GM12878 (cell line): ENCODE results near the gene MRPL20. TPM values are rescaled to one million over a fixed set of nuclear protein-coding genes. Genes with fewer than 3 reads are reported as not detected.

ENCODE experiments used
- ATAC-seq: fragments of 200-7000 bp; cut with Tn5 transposase; 3 replicates; pipeline ENCODE4 v1.9.1; 2020; ENCODE audit warnings: mild to moderate bottlenecking, moderate library complexity
- BruUV-seq: library from RNA; stranded (reverse); fragments of 400-500 nt; replicated peaks from 2 replicates; lab custom pipeline; 2021; lab: Mats Ljungman, UMichigan
- CTCF ChIA-PET: fragments of 300-600 bp; sonication (Branson Sonifier 250); formaldehyde crosslinking; extraction: SDS; loops from one replicate; lab custom pipeline; 2021; ENCODE audit warnings: inconsistent platforms; lab: Yijun Ruan, JAX
- POLR2A ChIA-PET: fragments of 350-600 bp; formaldehyde crosslinking; extraction: SDS; loops from one replicate; lab custom pipeline; 2021; ENCODE audit warnings: inconsistent platforms; lab: Charles Lee
- RAD21 ChIA-PET: fragments of 300-600 bp; sonication (Branson Sonifier 250); formaldehyde crosslinking; loops from one replicate; lab custom pipeline; 2023; ENCODE audit warnings: antibody characterized with exemption; ENCODE audit not compliant: unreplicated experiment; lab: Charles Lee
- SMC1A ChIA-PET: fragments of 300-600 bp; sonication (Branson Sonifier 250); formaldehyde crosslinking; loops from one replicate; lab custom pipeline; 2023; ENCODE audit not compliant: unreplicated experiment, uncharacterized antibody; lab: Charles Lee
- DNase-seq: peaks from one replicate; pipeline ENCODE4 v3.0.0-alpha.2; 2011; ENCODE audit warnings: low read depth, low spot score
- FAIRE-seq: peaks from 3 replicates; lab custom pipeline; 2011; peaks lifted over from hg19 to GRCh38; lab: Jason Lieb, UNC
- H2AFZ ChIP-seq: 2 replicates; pipeline ENCODE4 v1.6.0; 2011; ENCODE audit warnings: low read depth, low read length, control low read depth; ENCODE audit not compliant: control insufficient read depth
- H3K27ac ChIP-seq: 2 replicates; pipeline ENCODE4 v1.5.1; 2011; ENCODE audit warnings: control low read depth; ENCODE audit not compliant: control insufficient read depth, insufficient read depth
- H3K27me3 ChIP-seq, 2 experiments: replicated peaks in 1 of 2; 2 replicates each; pipeline versions ENCODE4 v1.6.0 to v1.6.1; 2011; ENCODE audit warnings: low read length in 1 of 2; ENCODE audit not compliant: control insufficient read depth in 2 of 2, insufficient read depth in 2 of 2
- H3K36me3 ChIP-seq, 2 experiments: 2 replicates each; pipeline ENCODE4 v1.5.1; 2011; ENCODE audit warnings: low read length in 1 of 2; ENCODE audit not compliant: control insufficient read depth in 2 of 2, insufficient read depth in 2 of 2
- H3K4me1 ChIP-seq: 2 replicates; pipeline ENCODE4 v1.6.1; 2011; ENCODE audit warnings: mild to moderate bottlenecking, low read length, moderate library complexity, mixed read lengths; ENCODE audit not compliant: control insufficient read depth, insufficient read depth
- H3K4me2 ChIP-seq: 2 replicates; pipeline ENCODE4 v1.6.0; 2011; ENCODE audit warnings: control low read depth; ENCODE audit not compliant: control insufficient read depth, insufficient read depth
- H3K4me3 ChIP-seq: fragments of 200-600 bp; sonication (generic); 2 replicates; pipeline ENCODE4 v1.5.1; 2016
- H3K79me2 ChIP-seq: 2 replicates; pipeline ENCODE4 v1.6.0; 2011; ENCODE audit warnings: low read length; ENCODE audit not compliant: control insufficient read depth, insufficient read depth
- H3K9ac ChIP-seq: 2 replicates; pipeline ENCODE4 v1.8.0; 2011; ENCODE audit warnings: low read length, control low read depth, mixed read lengths; ENCODE audit not compliant: control insufficient read depth, insufficient read depth
- H3K9me3 ChIP-seq: replicated peaks from 3 replicates; pipeline ENCODE4 v1.5.1; 2011; ENCODE audit warnings: mild to moderate bottlenecking, low read length; ENCODE audit not compliant: control insufficient read depth, insufficient read depth
- H4K20me1 ChIP-seq: 2 replicates; pipeline ENCODE4 v1.6.0; 2011; ENCODE audit not compliant: control insufficient read depth, insufficient read depth
- ASH2L ChIP-seq: fragments of 300-600, 200-600 bp; sonication (generic); IDR thresholded peaks from 2 replicates; pipeline ENCODE4 v1.6.1; 2017; ENCODE audit warnings: low read depth, mild to moderate bottlenecking, borderline replicate concordance
- E4F1 ChIP-seq: fragments of 450-650 bp; IDR thresholded peaks from 2 replicates; pipeline ENCODE4 v1.6.1; 2018; ENCODE audit warnings: borderline replicate concordance, mild to moderate bottlenecking; ENCODE audit not compliant: partially characterized antibody
- EGR1 ChIP-seq, 2 experiments: IDR thresholded peaks; 1 replicate in 1 of 2; 2 replicates in 1 of 2; pipeline ENCODE4 v1.6.1; 2011 to 2012; ENCODE audit warnings: low read depth in 2 of 2, low read length in 2 of 2, borderline replicate concordance in 1 of 2, mild to moderate bottlenecking in 1 of 2, moderate library complexity in 1 of 2
- ESRRA ChIP-seq: IDR thresholded peaks from 2 replicates; pipeline ENCODE4 v1.6.1; 2012; ENCODE audit warnings: mild to moderate bottlenecking, low read length, improper control_type of control experiment
- JUNB ChIP-seq: IDR thresholded peaks from 2 replicates; pipeline ENCODE4 v1.6.1; 2016; ENCODE audit warnings: antibody characterized with exemption, mild to moderate bottlenecking
- NR2F1 ChIP-seq: fragments of 450-650 bp; conservative IDR thresholded peaks from 2 replicates; pipeline ENCODE4 v1.6.1; 2017; ENCODE audit warnings: mild to moderate bottlenecking
- RELB ChIP-seq: fragments of 450-650 bp; IDR thresholded peaks from 2 replicates; pipeline ENCODE4 v1.6.1; 2017; ENCODE audit warnings: low read depth, mild to moderate bottlenecking, moderate library complexity
- SIX5 ChIP-seq: IDR thresholded peaks from 2 replicates; pipeline ENCODE4 v1.6.1; 2011; ENCODE audit warnings: mild to moderate bottlenecking, low read depth, low read length, moderate library complexity; ENCODE audit not compliant: severe bottlenecking
- SUZ12 ChIP-seq: fragments of 200-600 bp; sonication (generic); IDR thresholded peaks from one replicate; pipeline ENCODE4 v1.6.1; 2018; ENCODE audit warnings: antibody characterized with exemption, mild to moderate bottlenecking; ENCODE audit not compliant: unreplicated experiment
- ZZZ3 ChIP-seq: IDR thresholded peaks from 2 replicates; pipeline ENCODE4 v1.6.1; 2011; ENCODE audit warnings: low read depth; ENCODE audit not compliant: control insufficient read depth, insufficient read length
- WGBS: methylation state at CpG from one replicate; pipeline ENCODE4 v1.1.6; 2016; ENCODE audit warnings: low lambda C conversion rate; ENCODE audit not compliant: insufficient replicate concordance, insufficient coverage; ENCODE audit errors: missing lambda C conversion rate; 5-methylcytosine and 5-hydroxymethylcytosine counted together
- in situ Hi-C: fragments of 300-500 bp; cut with MboI; formaldehyde crosslinking; loops from 9 replicates; pipeline ENCODE4 v1.14.3; 2018; ENCODE audit warnings: mixed read lengths
- intact Hi-C: fragments of 100-400 bp; cut with micrococcal nuclease; formaldehyde crosslinking; loops from one replicate; pipeline ENCODE4 v1.14.2; 2022; ENCODE audit not compliant: unreplicated experiment
- polyA plus RNA-seq, 11 experiments: library from polyadenylated mRNA; depleted of rRNA in 4 of 11; unstranded in 6 of 11; stranded (reverse) in 5 of 11; fragments of >200 nt; fragmentation: Nextera tagmentation in 4 of 11; fragmentation: Illumina TruSeq in 1 of 11; extraction: Ambion mirVana in 4 of 11; extraction: Trizol in 1 of 11; gene quantifications; 1 replicate in 1 of 11; 2 replicates in 10 of 11; pipeline versions ENCODE4 v1.2.1 to v1.2.3, GENCODE V29; 2011 to 2016; ENCODE audit warnings: inconsistent platforms in 2 of 11, missing spikeins in 2 of 11, low read depth in 1 of 11
- total RNA-seq, 4 experiments: library from RNA; depleted of rRNA in 3 of 4; stranded (reverse); fragments of >200 nt in 3 of 4; fragmentation: Illumina TruSeq in 1 of 4; extraction: Trizol in 1 of 4; gene quantifications; 2 replicates each; pipeline versions ENCODE4 v1.2.1 to v1.2.3, GENCODE V29; 2013 to 2021
- TF ChIP-seq, protein P1 (sequence below): fragments of 450-650 bp; formaldehyde crosslinking; IDR thresholded peaks from 2 replicates; pipeline ENCODE4 v1.4.0; 2022; ENCODE audit warnings: mild to moderate bottlenecking, moderate library complexity

MRPL20 gene
- total and polyA plus RNA-seq, 10 of the 15 experiments (the other 5 are each of a cell fraction or from before 2014, with no cell fraction given) = 129 to 525 (median 255) TPM

GRCh38 chr1:1399187-1399871 is 7.8 kb downstream of the MRPL20 start, which contains the start of gene CCNL2 (continued):
- 0 out of 2 replicates have a peak, but pooled peaks have one; percentile 16 for TF ChIP-seq RELB
- peak; percentile 72 for TF ChIP-seq NR2F1
- 0 out of 2 replicates have a peak, but pooled peaks have one; percentile 36 for TF ChIP-seq ESRRA

DNA sequence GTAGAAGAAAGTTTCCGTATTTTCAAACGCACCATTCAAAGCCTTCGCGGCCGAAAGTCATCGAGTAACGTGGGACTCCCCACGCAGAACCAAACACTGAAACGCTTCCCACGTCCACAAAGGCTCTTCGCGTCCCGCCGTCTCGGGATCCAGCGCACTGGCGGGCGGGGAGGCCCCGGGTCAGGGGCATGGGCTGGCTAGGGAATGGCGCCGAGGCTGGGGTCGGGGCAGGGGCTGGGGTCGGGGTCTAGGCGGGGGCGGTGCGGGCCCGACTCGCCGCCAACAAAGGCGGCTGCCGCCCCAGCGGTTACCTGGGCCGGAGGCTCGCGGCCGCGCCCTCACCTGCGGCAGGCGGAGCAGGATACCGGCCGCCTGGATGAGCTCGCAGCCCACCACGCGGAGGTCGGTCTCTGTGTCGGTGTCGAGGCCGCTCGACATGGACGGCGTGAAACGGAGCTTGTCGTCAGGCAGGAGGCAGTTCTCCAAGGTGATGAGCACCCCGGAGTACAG is 8.4 kb downstream of the MRPL20 start:
- ChIA-PET RAD21 (interaction anchor here (1.0 kb wide), 2 partner anchors 24 to 26 kb away, joined by 3 to 4 read pairs; partner anchors contain the start of gene AURKAIP1), CTCF (interaction anchor here (0.8 to 2.7 kb wide), 10 partner anchors 9 to 107 kb away, joined by 3 to 6 read pairs (median 4); no protein-coding TSS in a partner anchor), POLR2A (interaction anchor here (0.6 to 2.2 kb wide), 14 partner anchors 9 to 510 kb away, joined by 3 to 17 read pairs (median 4); partner anchors contain the start of genes AURKAIP1 and MRPL20), SMC1A (interaction anchor here (0.8 to 1.4 kb wide), 3 partner anchors 12 to 107 kb away, joined by 3 read pairs; no protein-coding TSS in a partner anchor)
- H3K9ac ChIP-seq = peak overlapping the region; percentile 80
- peak overlapping the region; percentile 84 for H3K27ac ChIP-seq
- under 1% methylated on average over 44 of the region's 54 CpGs for WGBS
- H3K9me3 ChIP-seq = no peaks in the 10 kb centered on the region
- H3K79me2 ChIP-seq = peaks cover 57% of the 10 kb centered on the region
- TF ChIP-seq SUZ12 (no peak), ASH2L (0 out of 2 replicates have a peak, but pooled peaks have one; percentile 31), JUNB (no peak), E4F1 (no peak), EGR1 (IDR thresholded peaks at IDR 0.05; ENCODE audit: borderline replicate concordance in 1 of 2, low read depth in 2 of 2, low read length in 2 of 2) (peak in 1 of 2 experiments; percentile 46; a peak in 2 of 3 replicates), ZZZ3 (no peak), SIX5 (no peak)
- TF ChIP-seq, protein P1, sequence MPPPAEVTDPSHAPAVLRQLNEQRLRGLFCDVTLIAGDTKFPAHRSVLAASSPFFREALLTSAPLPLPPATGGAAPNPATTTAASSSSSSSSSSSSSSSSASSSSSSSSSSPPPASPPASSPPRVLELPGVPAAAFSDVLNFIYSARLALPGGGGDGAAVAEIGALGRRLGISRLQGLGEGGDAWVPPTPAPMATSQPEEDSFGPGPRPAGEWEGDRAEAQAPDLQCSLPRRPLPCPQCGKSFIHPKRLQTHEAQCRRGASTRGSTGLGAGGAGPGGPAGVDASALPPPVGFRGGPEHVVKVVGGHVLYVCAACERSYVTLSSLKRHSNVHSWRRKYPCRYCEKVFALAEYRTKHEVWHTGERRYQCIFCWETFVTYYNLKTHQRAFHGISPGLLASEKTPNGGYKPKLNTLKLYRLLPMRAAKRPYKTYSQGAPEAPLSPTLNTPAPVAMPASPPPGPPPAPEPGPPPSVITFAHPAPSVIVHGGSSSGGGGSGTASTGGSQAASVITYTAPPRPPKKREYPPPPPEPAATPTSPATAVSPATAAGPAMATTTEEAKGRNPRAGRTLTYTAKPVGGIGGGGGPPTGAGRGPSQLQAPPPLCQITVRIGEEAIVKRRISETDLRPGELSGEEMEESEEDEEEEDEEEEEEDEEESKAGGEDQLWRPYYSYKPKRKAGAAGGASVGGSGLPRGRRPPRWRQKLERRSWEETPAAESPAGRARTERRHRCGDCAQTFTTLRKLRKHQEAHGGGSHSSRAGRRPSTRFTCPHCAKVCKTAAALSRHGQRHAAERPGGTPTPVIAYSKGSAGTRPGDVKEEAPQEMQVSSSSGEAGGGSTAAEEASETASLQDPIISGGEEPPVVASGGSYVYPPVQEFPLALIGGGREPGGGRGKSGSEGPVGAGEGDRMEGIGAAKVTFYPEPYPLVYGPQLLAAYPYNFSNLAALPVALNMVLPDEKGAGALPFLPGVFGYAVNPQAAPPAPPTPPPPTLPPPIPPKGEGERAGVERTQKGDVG = no peak
- FAIRE-seq = no peak
- DNase-seq = no peak
- H2AFZ ChIP-seq = peak overlapping the region; percentile 86
- no peaks in the 10 kb centered on the region for H3K27me3 ChIP-seq
- peak overlapping the region; percentile 91 for H3K4me3 ChIP-seq
- H3K4me2 ChIP-seq = peak overlapping the region; percentile 58; the same call in 1 of the 2 replicates
- no TSS peak for BruUV-seq
- intact Hi-C loops (loop anchor here (2.0 kb wide), 2 partner anchors 42 to 50 kb away; partner anchors contain the start of gene DVL1), in situ Hi-C loops (no loop called here)
- H3K4me1 ChIP-seq = peaks cover 26% of the 10 kb centered on the region
- peaks cover 23 to 31% of the 10 kb centered on the region in 2 experiments for H3K36me3 ChIP-seq
- peak; percentile 1 for ATAC-seq
- H4K20me1 ChIP-seq = no peaks in the 10 kb centered on the region; the same call in 1 of the 2 replicates
